Astrocyte (in vitro differentiated cells and primary cell): ENCODE measurements around the gene CRYBA2. TPM values are rescaled to one million over a fixed set of nuclear protein-coding genes. Genes with fewer than 3 reads are reported as not detected.
A peak's percentile ranks its signal among the peaks of the same experiment; 100 is the strongest.

ENCODE experiments used
- DNase-seq: peaks from one replicate; pipeline ENCODE4 v3.0.0-alpha.2; 2010; ENCODE audit warnings: low read depth
- FAIRE-seq: peaks from 2 replicates; lab custom pipeline; 2011; peaks lifted over from hg19 to GRCh38; lab: Jason Lieb, UNC
- H2AFZ ChIP-seq: 2 replicates; pipeline ENCODE4 v1.6.0; 2012; ENCODE audit warnings: low read depth, low read length, inconsistent platforms
- H3K27ac ChIP-seq: 2 replicates; pipeline ENCODE4 v1.5.1; 2011; ENCODE audit warnings: low read depth, low read length, inconsistent platforms
- H3K27me3 ChIP-seq: 2 replicates; pipeline ENCODE4 v1.6.0; 2011; ENCODE audit warnings: low read length, inconsistent platforms; ENCODE audit not compliant: insufficient read depth
- H3K36me3 ChIP-seq: 2 replicates; pipeline ENCODE4 v1.5.1; 2011; ENCODE audit warnings: low read length, inconsistent platforms; ENCODE audit not compliant: insufficient read depth
- H3K4me1 ChIP-seq: 2 replicates; pipeline ENCODE4 v1.5.1; 2011; ENCODE audit warnings: low read length, inconsistent platforms; ENCODE audit not compliant: insufficient read depth
- H3K4me2 ChIP-seq: 2 replicates; pipeline ENCODE4 v1.6.0; 2012; ENCODE audit warnings: low read length, inconsistent platforms
- H3K4me3 ChIP-seq: 2 replicates; pipeline ENCODE4 v1.5.1; 2011; ENCODE audit warnings: low read depth, mild to moderate bottlenecking, low read length, inconsistent platforms; ENCODE audit not compliant: insufficient read depth
- H3K79me2 ChIP-seq: 2 replicates; pipeline ENCODE4 v1.6.0; 2012; ENCODE audit warnings: mild to moderate bottlenecking, low read length, inconsistent platforms; ENCODE audit not compliant: insufficient read depth
- H3K9ac ChIP-seq: 2 replicates; pipeline ENCODE4 v1.6.0; 2012; ENCODE audit warnings: mild to moderate bottlenecking, low read length, inconsistent platforms
- H3K9me3 ChIP-seq: 2 replicates; pipeline ENCODE4 v1.5.1; 2012; ENCODE audit warnings: low read depth, mild to moderate bottlenecking, low read length, inconsistent platforms; ENCODE audit not compliant: insufficient read depth
- H4K20me1 ChIP-seq: 2 replicates; pipeline ENCODE4 v1.6.0; 2012; ENCODE audit warnings: low read length, inconsistent platforms; ENCODE audit not compliant: insufficient read depth
- H3K27ac Mint-ChIP-seq: one replicate; pipeline ENCODE4 v1.8.0; 2021; ENCODE audit warnings: mild to moderate bottlenecking, mixed read lengths; ENCODE audit not compliant: unreplicated experiment
- H3K27me3 Mint-ChIP-seq: one replicate; pipeline ENCODE4 v1.8.0; 2021; ENCODE audit warnings: low read depth, mixed read lengths; ENCODE audit not compliant: unreplicated experiment
- H3K36me3 Mint-ChIP-seq: one replicate; pipeline ENCODE4 v1.8.0; 2021; ENCODE audit warnings: low read depth, mixed read lengths; ENCODE audit not compliant: unreplicated experiment
- H3K4me1 Mint-ChIP-seq: one replicate; pipeline ENCODE4 v1.8.0; 2021; ENCODE audit warnings: low read depth, mixed read lengths; ENCODE audit not compliant: unreplicated experiment
- H3K4me3 Mint-ChIP-seq: one replicate; pipeline ENCODE4 v1.8.0; 2021; ENCODE audit warnings: mild to moderate bottlenecking, moderate library complexity, mixed read lengths; ENCODE audit not compliant: unreplicated experiment
- H3K9me3 Mint-ChIP-seq: one replicate; pipeline ENCODE4 v1.8.0; 2021; ENCODE audit warnings: mild to moderate bottlenecking, mixed read lengths; ENCODE audit not compliant: unreplicated experiment
- CTCF ChIP-seq: IDR thresholded peaks from 2 replicates; pipeline ENCODE4 v1.5.1; 2011; ENCODE audit warnings: low read depth, mild to moderate bottlenecking, inconsistent platforms, low read length, moderate library complexity; ENCODE audit not compliant: insufficient read depth
- EZH2 ChIP-seq: IDR thresholded peaks from 2 replicates; pipeline ENCODE4 v1.6.1; 2012; ENCODE audit warnings: mild to moderate bottlenecking, low read length, inconsistent platforms; ENCODE audit not compliant: insufficient read depth
- total RNA-seq: library from RNA; stranded (reverse); gene quantifications from 2 replicates; pipeline ENCODE4 v1.2.1, GENCODE V29; 2021

The CRYBA2 gene
- total RNA-seq, 1 donor from 2014 or later = not detected

GRCh38 chr2:219010162-219010756, 17.0 kb upstream of the CRYBA2 start:
- Histone ChIP-seq H3K36me3 (no peaks in the 10 kb centered on the region), H3K9ac (no peak overlapping the region), H3K4me3 (no peak overlapping the region), H3K4me2 (no peak overlapping the region), H4K20me1 (no peaks in the 10 kb centered on the region), H2AFZ (no peak overlapping the region), H3K79me2 (no peaks in the 10 kb centered on the region), H3K27me3 (peaks cover 24% of the 10 kb centered on the region), H3K9me3 (no peaks in the 10 kb centered on the region), H3K27ac (no peak overlapping the region), H3K4me1 (no peaks in the 10 kb centered on the region)
- FAIRE-seq = no peak
- H3K27ac Mint-ChIP-seq = no peak overlapping the region
- H3K4me1 Mint-ChIP-seq = no peaks in the 10 kb centered on the region
- TF ChIP-seq CTCF (peak; percentile 13), EZH2 (no peak)
- DNase-seq = no peak
- peaks cover 75% of the 10 kb centered on the region for H3K27me3 Mint-ChIP-seq
- no peaks in the 10 kb centered on the region for H3K9me3 Mint-ChIP-seq
- no peak overlapping the region for H3K4me3 Mint-ChIP-seq
- no peaks in the 10 kb centered on the region for H3K36me3 Mint-ChIP-seq

- H2AFZ ChIP-seq = no peak overlapping the region
- H3K27ac Mint-ChIP-seq = no peak overlapping the region
Measured at GRCh38 chr2:219009294-219009693, 16.1 kb upstream of the CRYBA2 start.

More at GRCh38 chr2:219009294-219009693, 16.1 kb upstream of the CRYBA2 start:
- FAIRE-seq (no peak), DNase-seq (no peak)
- no peak overlapping the region for H3K9ac ChIP-seq
- no peaks in the 10 kb centered on the region for H3K36me3 Mint-ChIP-seq
- H3K79me2 ChIP-seq = no peaks in the 10 kb centered on the region
- H3K4me3 Mint-ChIP-seq = no peak overlapping the region
- no peaks in the 10 kb centered on the region for H3K4me1 Mint-ChIP-seq
- no peaks in the 10 kb centered on the region for H3K9me3 ChIP-seq
- H3K36me3 ChIP-seq = no peaks in the 10 kb centered on the region
- peaks cover 2% of the 10 kb centered on the region for H3K9me3 Mint-ChIP-seq
- H3K4me2 ChIP-seq = no peak overlapping the region
- H3K27ac ChIP-seq = no peak overlapping the region
- no peak overlapping the region for H3K4me3 ChIP-seq
- H3K27me3 ChIP-seq = peaks cover 26% of the 10 kb centered on the region
- no peaks in the 10 kb centered on the region for H4K20me1 ChIP-seq
- no peaks in the 10 kb centered on the region for H3K4me1 ChIP-seq
- H3K27me3 Mint-ChIP-seq = peaks cover 73% of the 10 kb centered on the region
- TF ChIP-seq CTCF = no peak
- no peak for TF ChIP-seq EZH2
